Measurements from ENCODE around the gene AHCYL2. TPM values are rescaled to one million over a fixed set of nuclear protein-coding genes. Genes with fewer than 3 reads are reported as not detected.

AHCYL2 gene
- total RNA-seq, 2 donors from 2014 or later: 28.3 to 31.4 TPM

DNA sequence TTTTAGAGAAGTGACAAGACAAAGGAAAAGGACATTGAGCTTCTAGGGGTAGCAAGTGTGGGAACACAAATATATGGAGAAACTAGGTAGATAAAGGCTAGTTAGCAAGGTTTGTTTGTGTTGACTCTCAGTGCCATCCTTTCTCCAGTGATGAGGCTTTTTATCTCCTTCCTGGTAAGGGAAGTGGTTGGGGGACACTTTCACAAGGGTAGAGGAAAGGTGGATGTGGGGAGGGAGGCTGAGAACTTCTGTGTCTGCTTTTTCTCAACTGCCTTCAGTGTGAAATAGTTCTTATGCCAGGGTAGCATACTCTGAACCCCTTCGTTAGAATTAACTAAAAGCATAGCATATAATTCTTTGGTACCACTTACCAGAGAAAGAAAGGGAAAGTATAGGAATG is 116.4 kb downstream of the AHCYL2 start:
- no peak for TF ChIP-seq CTCF (IDR thresholded peaks at IDR 0.05)
- Histone ChIP-seq H3K27me3 (replicated peaks; ENCODE audit: insufficient read depth) (no peaks in the 10 kb centered on the region), H3K36me3 (no peaks in the 10 kb centered on the region), H3K9me3 (no peaks in the 10 kb centered on the region), H3K4me1 (ENCODE audit: control insufficient read depth in 1 of 2, low read depth in 2 of 2) (no peaks in the 10 kb centered on the region), H3K27ac (no peak overlapping the region), H3K4me3 (no peak overlapping the region)
- DNase-seq (ENCODE audit: low spot score) (no peak), ATAC-seq (ENCODE audit: insufficient number of reproducible peaks, low FRiP score, low read depth) (no peak)

DNA sequence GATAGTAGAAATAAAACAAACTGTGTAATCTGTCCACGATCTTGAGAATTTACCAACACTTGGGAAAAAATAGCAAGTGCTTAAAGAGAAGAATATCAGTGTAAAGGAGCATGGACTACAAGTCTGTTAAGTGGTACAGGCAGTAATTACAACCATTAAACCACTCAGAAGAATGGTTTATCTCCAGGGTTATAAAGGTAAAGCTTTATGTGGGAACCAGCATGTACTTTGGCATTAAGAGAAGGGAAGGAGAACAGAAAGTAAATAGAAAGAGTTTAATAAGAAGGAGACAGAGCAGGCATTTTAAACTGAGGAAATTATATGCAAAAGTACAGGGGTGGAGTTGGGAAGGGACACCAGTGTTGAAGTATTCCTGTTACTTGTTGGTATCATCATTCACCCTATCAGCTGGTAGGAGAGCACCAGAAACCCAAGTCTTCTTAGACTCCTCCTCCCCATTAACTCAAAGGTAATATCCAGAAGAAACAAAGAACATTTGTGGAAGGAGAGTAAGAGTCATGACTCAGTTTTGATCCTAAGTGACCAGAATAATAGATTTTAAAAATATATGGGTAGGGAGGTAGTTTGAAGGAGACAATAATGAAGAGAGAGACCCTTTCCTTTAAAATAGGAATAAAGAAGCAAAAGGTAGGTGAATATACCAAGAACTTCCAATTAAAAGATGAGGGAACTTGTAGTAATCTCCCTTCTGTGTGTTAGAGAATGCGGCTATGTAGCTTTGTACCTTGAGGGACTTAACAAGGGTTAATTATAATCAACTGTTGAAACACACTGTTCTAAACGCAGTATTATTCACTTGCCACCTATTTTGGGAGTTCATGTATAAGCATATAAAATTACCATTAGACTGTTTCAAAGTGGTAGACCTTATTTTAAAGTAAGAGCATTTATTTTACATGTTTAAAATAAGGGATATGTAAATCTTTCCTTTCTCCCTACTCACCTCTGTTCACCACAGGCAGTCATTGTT is 117.3 kb downstream of the AHCYL2 start:
- no peaks in the 10 kb centered on the region for H3K4me1 ChIP-seq (ENCODE audit: control insufficient read depth in 1 of 2, low read depth in 2 of 2)
- no peaks in the 10 kb centered on the region for H3K36me3 ChIP-seq
- H3K9me3 ChIP-seq: no peaks in the 10 kb centered on the region
- H3K27ac ChIP-seq: no peak overlapping the region
- no peak for TF ChIP-seq CTCF (IDR thresholded peaks at IDR 0.05)
- ATAC-seq (ENCODE audit: insufficient number of reproducible peaks, low FRiP score, low read depth): no peak
- H3K27me3 ChIP-seq (replicated peaks; ENCODE audit: insufficient read depth): no peaks in the 10 kb centered on the region
- DNase-seq (ENCODE audit: low spot score): no peak
- H3K4me3 ChIP-seq: no peak overlapping the region

- ATAC-seq (ENCODE audit: insufficient number of reproducible peaks, low FRiP score, low read depth): no peak
- peak; percentile 48 for TF ChIP-seq CTCF (IDR thresholded peaks at IDR 0.05)
- DNase-seq (ENCODE audit: low spot score): no peak
- no peak overlapping the region for H3K27ac ChIP-seq
- no peak overlapping the region for H3K4me3 ChIP-seq
- H3K9me3 ChIP-seq: no peaks in the 10 kb centered on the region
- H3K36me3 ChIP-seq: no peaks in the 10 kb centered on the region
- no peaks in the 10 kb centered on the region for H3K4me1 ChIP-seq (ENCODE audit: control insufficient read depth in 1 of 2, low read depth in 2 of 2)
- H3K27me3 ChIP-seq (replicated peaks; ENCODE audit: insufficient read depth): no peaks in the 10 kb centered on the region
Measured at GRCh38 chr7:129343099-129343700, 118.4 kb downstream of the AHCYL2 start.

- no peaks in the 10 kb centered on the region for H3K27me3 ChIP-seq (replicated peaks; ENCODE audit: insufficient read depth)
- DNase-seq (ENCODE audit: low spot score): no peak
- H3K4me3 ChIP-seq: no peak overlapping the region
- no peaks in the 10 kb centered on the region for H3K4me1 ChIP-seq (ENCODE audit: control insufficient read depth in 1 of 2, low read depth in 2 of 2)
- ATAC-seq (ENCODE audit: insufficient number of reproducible peaks, low FRiP score, low read depth): no peak
- no peaks in the 10 kb centered on the region for H3K9me3 ChIP-seq
- TF ChIP-seq CTCF (IDR thresholded peaks at IDR 0.05): no peak
- no peak overlapping the region for H3K27ac ChIP-seq
- no peaks in the 10 kb centered on the region for H3K36me3 ChIP-seq
Measured at GRCh38 chr7:129347330-129347729, 122.5 kb downstream of the AHCYL2 start.

DNA sequence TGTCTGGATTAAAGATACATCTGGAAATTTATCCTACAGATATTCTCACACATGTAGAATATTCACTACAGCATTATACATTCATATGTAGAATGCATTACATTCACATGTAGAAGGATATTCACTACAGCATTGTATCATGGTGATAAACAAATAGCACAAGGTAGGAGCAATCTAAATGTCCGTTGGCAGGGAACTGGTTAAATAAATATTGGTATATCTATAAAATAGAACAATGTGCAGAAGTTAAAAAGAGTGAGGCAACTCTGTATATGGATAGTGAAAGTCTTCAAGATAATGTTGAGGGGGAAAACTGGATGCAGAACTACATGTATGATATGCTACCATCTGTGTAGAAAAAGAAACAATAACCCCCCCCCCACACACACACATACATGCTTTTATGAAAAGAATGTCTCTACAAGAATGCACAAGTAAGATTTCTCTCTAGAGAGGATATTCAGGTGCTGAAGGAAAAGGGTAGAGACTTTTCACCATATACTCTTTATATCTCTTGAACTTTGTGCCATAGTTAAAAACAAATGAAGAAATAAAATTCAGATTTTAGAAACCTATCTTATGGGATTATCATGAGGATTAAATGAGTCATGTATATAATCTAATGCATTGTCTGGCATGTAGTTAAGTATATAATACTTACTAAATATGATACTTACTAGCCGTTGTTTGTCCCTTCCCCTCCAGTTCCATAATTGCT is 123.4 kb downstream of the AHCYL2 start:
- Histone ChIP-seq H3K36me3 (no peaks in the 10 kb centered on the region), H3K27ac (no peak overlapping the region), H3K4me1 (ENCODE audit: control insufficient read depth in 1 of 2, low read depth in 2 of 2) (no peaks in the 10 kb centered on the region), H3K27me3 (replicated peaks; ENCODE audit: insufficient read depth) (no peaks in the 10 kb centered on the region), H3K4me3 (no peak overlapping the region), H3K9me3 (no peaks in the 10 kb centered on the region)
- ATAC-seq (ENCODE audit: insufficient number of reproducible peaks, low FRiP score, low read depth) (no peak), DNase-seq (ENCODE audit: low spot score) (no peak)
- no peak for TF ChIP-seq CTCF (IDR thresholded peaks at IDR 0.05)

Measured in thoracic aorta (tissue), 2 donors.